Peyer's patch (tissue), 4 donors: ENCODE measurements around the gene RAPGEF5.

Experiments
- POLR2A ChIP-seq, 2 donors: fragments of 450-650 bp; IDR thresholded peaks; one replicate each; pipeline ENCODE4 v1.5.1; 2017; ENCODE audit warnings: antibody characterized with exemption in 2 of 2, mild to moderate bottlenecking in 2 of 2, moderate library complexity in 2 of 2
- TF ChIP-seq, protein P1 (sequence below), 6 experiments: fragments of 450-650 bp in 4 of 6; fragments of 200-600 bp in 2 of 6; sonication (generic) in 1 of 6; IDR thresholded peaks; one replicate each; pipeline ENCODE4 v1.5.1; 2017 to 2019; ENCODE audit warnings: antibody characterized with exemption in 6 of 6, mild to moderate bottlenecking in 3 of 6, moderate library complexity in 1 of 6

DNA sequence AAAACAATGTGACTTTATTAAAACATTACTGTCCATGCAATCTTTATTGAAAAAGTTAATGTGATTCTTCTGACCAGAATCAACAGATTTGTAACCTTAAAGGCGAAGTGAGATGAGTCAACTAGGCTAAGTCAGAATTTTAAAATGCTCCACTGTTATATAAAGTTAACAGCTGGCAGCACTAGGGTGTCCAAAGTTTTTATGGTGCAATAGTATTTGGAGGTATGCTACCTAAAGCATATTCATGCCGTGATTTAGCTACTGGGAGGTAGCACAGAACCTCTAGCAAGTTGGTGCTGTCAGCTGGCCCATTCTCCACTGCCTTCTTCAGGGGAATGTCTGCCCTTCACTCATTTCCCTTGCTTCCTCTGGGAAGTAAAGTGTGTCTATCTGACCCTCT is 126.7 kb downstream of the RAPGEF5 start:
- TF ChIP-seq, protein P1, sequence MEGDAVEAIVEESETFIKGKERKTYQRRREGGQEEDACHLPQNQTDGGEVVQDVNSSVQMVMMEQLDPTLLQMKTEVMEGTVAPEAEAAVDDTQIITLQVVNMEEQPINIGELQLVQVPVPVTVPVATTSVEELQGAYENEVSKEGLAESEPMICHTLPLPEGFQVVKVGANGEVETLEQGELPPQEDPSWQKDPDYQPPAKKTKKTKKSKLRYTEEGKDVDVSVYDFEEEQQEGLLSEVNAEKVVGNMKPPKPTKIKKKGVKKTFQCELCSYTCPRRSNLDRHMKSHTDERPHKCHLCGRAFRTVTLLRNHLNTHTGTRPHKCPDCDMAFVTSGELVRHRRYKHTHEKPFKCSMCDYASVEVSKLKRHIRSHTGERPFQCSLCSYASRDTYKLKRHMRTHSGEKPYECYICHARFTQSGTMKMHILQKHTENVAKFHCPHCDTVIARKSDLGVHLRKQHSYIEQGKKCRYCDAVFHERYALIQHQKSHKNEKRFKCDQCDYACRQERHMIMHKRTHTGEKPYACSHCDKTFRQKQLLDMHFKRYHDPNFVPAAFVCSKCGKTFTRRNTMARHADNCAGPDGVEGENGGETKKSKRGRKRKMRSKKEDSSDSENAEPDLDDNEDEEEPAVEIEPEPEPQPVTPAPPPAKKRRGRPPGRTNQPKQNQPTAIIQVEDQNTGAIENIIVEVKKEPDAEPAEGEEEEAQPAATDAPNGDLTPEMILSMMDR (IDR thresholded peaks at IDR 0.05): no peak
- no peak for TF ChIP-seq POLR2A (IDR thresholded peaks at IDR 0.05)
